ENCODE results near the gene CTH.

- no peak for TF ChIP-seq CTCF (conservative IDR thresholded peaks at IDR 0.05; ENCODE audit: low read depth in 2 of 2)
- no peak for TF ChIP-seq POLR2AphosphoS5 (IDR thresholded peaks at IDR 0.05; ENCODE audit: low read depth)
- TF ChIP-seq NANOG (IDR thresholded peaks at IDR 0.05; ENCODE audit: borderline replicate concordance), result no peak
- no peak for TF ChIP-seq EZH2 (IDR thresholded peaks at IDR 0.05; ENCODE audit: low read depth, unreplicated experiment)
- no peak for TF ChIP-seq STAT1 (IDR thresholded peaks at IDR 0.05; ENCODE audit: unreplicated experiment)
- no peak for TF ChIP-seq JUNB (IDR thresholded peaks at IDR 0.05; ENCODE audit: unreplicated experiment)
- TF ChIP-seq ZNF331 (CRISPR knock-in tag; IDR thresholded peaks at IDR 0.05; ENCODE audit: low read depth), result no peak
- TF ChIP-seq EZH2phosphoT487 (IDR thresholded peaks at IDR 0.05; ENCODE audit: unreplicated experiment), result no peak
- no peak for TF ChIP-seq REST (IDR thresholded peaks at IDR 0.05; ENCODE audit: unreplicated experiment)
- TF ChIP-seq ZNF114 (CRISPR knock-in tag; IDR thresholded peaks at IDR 0.05), result no peak
Observed at GRCh38 chr1:70384542-70384941, 26.5 kb upstream of the CTH start.

Data from GM23338 (cell line).